HEK293 (cell line): ENCODE measurements around the gene MCU.
"Not testable (repeated sequence)": the region's sequence is repeated elsewhere in the genome, so short reads cannot be mapped to it uniquely, and the experiment has no call there.

Source experiments
- CTCF ChIA-PET: fragments of 350-600 bp; formaldehyde crosslinking; extraction: SDS; loops from one replicate; lab custom pipeline; 2021; ENCODE audit warnings: antibody characterized with exemption; lab: Yijun Ruan, JAX
- POLR2A ChIA-PET: fragments of 300-600 bp; formaldehyde crosslinking; extraction: SDS; loops from one replicate; lab custom pipeline; 2020; ENCODE audit warnings: antibody characterized with exemption, inconsistent platforms; lab: Yijun Ruan, JAX
- H3K27ac ChIP-seq: fragments of 200-500 bp; sonication (Bioruptor generic); 2 replicates; pipeline ENCODE4 v1.5.1; 2014; ENCODE audit warnings: low read depth, low read length, control low read depth, inconsistent platforms; ENCODE audit errors: extremely low read depth
- H3K36me3 ChIP-seq, 2 experiments: fragments of 200-500 bp in 1 of 2; sonication (Bioruptor generic) in 1 of 2; 1 replicate in 1 of 2; 2 replicates in 1 of 2; pipeline ENCODE4 v1.5.1; 2014 to 2017; ENCODE audit warnings: inconsistent platforms in 2 of 2, low read length in 2 of 2; ENCODE audit not compliant: control insufficient read depth in 2 of 2, insufficient read depth in 1 of 2
- H3K4me1 ChIP-seq: fragments of 200-500 bp; sonication (Bioruptor generic); 2 replicates; pipeline ENCODE4 v1.5.1; 2014; ENCODE audit warnings: mild to moderate bottlenecking, low read length, inconsistent platforms; ENCODE audit not compliant: control insufficient read depth, insufficient read depth
- H3K4me3 ChIP-seq: 2 replicates; pipeline ENCODE4 v1.5.1; 2011; ENCODE audit warnings: low read depth, mild to moderate bottlenecking, control low read depth, low read length, moderate library complexity
- H3K9me3 ChIP-seq: fragments of 200-500 bp; sonication (Bioruptor generic); 2 replicates; pipeline ENCODE4 v1.5.1; 2014; ENCODE audit warnings: low read depth, low read length, inconsistent platforms; ENCODE audit not compliant: control insufficient read depth, insufficient read depth
- HOXD13 ChIP-seq: sonication (generic); formaldehyde crosslinking; IDR thresholded peaks from 2 replicates; pipeline ENCODE4 v1.8.0; 2022; ENCODE audit warnings: missing genetic modification reagents, borderline replicate concordance
- OVOL3 ChIP-seq: fragments of 450-650 bp; formaldehyde crosslinking; IDR thresholded peaks from 2 replicates; pipeline ENCODE4 v1.5.1; 2016; ENCODE audit warnings: missing biosample characterization, missing genetic modification characterization
- TCF7L2 ChIP-seq: IDR thresholded peaks from 2 replicates; pipeline ENCODE4 v1.6.1; 2011; ENCODE audit warnings: low read depth, mild to moderate bottlenecking, inconsistent platforms, low read length, moderate library complexity, borderline replicate concordance
- ZBTB49 ChIP-seq: fragments of 450-650 bp; formaldehyde crosslinking; IDR thresholded peaks from 2 replicates; pipeline ENCODE4 v1.5.1; 2016; ENCODE audit warnings: missing biosample characterization, missing genetic modification characterization, low read depth
- ZIC2 ChIP-seq: fragments of 450-650 bp; formaldehyde crosslinking; IDR thresholded peaks from 2 replicates; pipeline ENCODE4 v1.5.1; 2016; ENCODE audit warnings: missing biosample characterization, missing genetic modification characterization
- ZNF140 ChIP-seq: fragments of 450-650 bp; formaldehyde crosslinking; IDR thresholded peaks from 2 replicates; pipeline ENCODE4 v1.5.1; 2016; ENCODE audit warnings: missing biosample characterization, missing genetic modification characterization
- ZNF146 ChIP-seq: fragments of 450-650 bp; formaldehyde crosslinking; IDR thresholded peaks from 2 replicates; pipeline ENCODE4 v1.5.1; 2016; ENCODE audit warnings: missing biosample characterization, missing genetic modification characterization
- ZNF155 ChIP-seq: fragments of 450-650 bp; formaldehyde crosslinking; IDR thresholded peaks from 2 replicates; pipeline ENCODE4 v1.5.1; 2016; ENCODE audit warnings: missing biosample characterization, missing genetic modification characterization
- ZNF19 ChIP-seq: fragments of 450-650 bp; formaldehyde crosslinking; IDR thresholded peaks from 2 replicates; pipeline ENCODE4; 2016; ENCODE audit warnings: missing biosample characterization, missing genetic modification characterization, low read depth
- ZNF37A ChIP-seq: fragments of 450-650 bp; IDR thresholded peaks from 2 replicates; pipeline ENCODE4 v1.5.1; 2018; ENCODE audit warnings: missing biosample characterization, missing genetic modification characterization
- ZNF416 ChIP-seq: fragments of 450-650 bp; formaldehyde crosslinking; IDR thresholded peaks from 2 replicates; pipeline ENCODE4 v1.5.1; 2016; ENCODE audit warnings: missing biosample characterization, missing genetic modification characterization
- ZNF580 ChIP-seq: fragments of 450-650 bp; formaldehyde crosslinking; IDR thresholded peaks from 2 replicates; pipeline ENCODE4 v1.5.1; 2016; ENCODE audit warnings: missing biosample characterization, missing genetic modification characterization
- ZNF624 ChIP-seq: fragments of 450-650 bp; formaldehyde crosslinking; IDR thresholded peaks from 2 replicates; pipeline ENCODE4 v1.5.1; 2017; ENCODE audit warnings: missing biosample characterization, missing genetic modification characterization
- ZNF747 ChIP-seq: fragments of 450-650 bp; formaldehyde crosslinking; IDR thresholded peaks from 2 replicates; pipeline ENCODE4 v1.5.1; 2016; ENCODE audit warnings: missing biosample characterization, missing genetic modification characterization
- ZSCAN4 ChIP-seq: fragments of 450-650 bp; formaldehyde crosslinking; IDR thresholded peaks from 2 replicates; pipeline ENCODE4 v1.5.1; 2017; ENCODE audit warnings: missing biosample characterization, missing genetic modification characterization
- TF ChIP-seq, protein P1 (sequence below): fragments of 450-650 bp; formaldehyde crosslinking; IDR thresholded peaks from 2 replicates; pipeline ENCODE4 v1.5.1; 2017; ENCODE audit warnings: missing biosample characterization, missing genetic modification characterization

The MCU gene

GRCh38 chr10:72673280-72673679 lies 18.7 kb upstream of the MCU start:
- H3K4me1 ChIP-seq: no peaks in the 10 kb centered on the region
- H3K36me3 ChIP-seq: no peaks in the 10 kb centered on the region
- TF ChIP-seq ZNF155 (tag by site-specific recombination): no peak
- TF ChIP-seq, protein P1, sequence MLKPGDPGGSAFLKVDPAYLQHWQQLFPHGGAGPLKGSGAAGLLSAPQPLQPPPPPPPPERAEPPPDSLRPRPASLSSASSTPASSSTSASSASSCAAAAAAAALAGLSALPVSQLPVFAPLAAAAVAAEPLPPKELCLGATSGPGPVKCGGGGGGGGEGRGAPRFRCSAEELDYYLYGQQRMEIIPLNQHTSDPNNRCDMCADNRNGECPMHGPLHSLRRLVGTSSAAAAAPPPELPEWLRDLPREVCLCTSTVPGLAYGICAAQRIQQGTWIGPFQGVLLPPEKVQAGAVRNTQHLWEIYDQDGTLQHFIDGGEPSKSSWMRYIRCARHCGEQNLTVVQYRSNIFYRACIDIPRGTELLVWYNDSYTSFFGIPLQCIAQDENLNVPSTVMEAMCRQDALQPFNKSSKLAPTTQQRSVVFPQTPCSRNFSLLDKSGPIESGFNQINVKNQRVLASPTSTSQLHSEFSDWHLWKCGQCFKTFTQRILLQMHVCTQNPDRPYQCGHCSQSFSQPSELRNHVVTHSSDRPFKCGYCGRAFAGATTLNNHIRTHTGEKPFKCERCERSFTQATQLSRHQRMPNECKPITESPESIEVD: 0 out of 2 replicates have a peak, but pooled peaks have one; percentile 21
- no peak for TF ChIP-seq ZNF140 (tag by site-specific recombination)
- TF ChIP-seq ZNF19: no peak
- no peaks in the 10 kb centered on the region for H3K9me3 ChIP-seq
- ChIA-PET POLR2A (no interaction called here), CTCF (no interaction called here)
- no peak overlapping the region for H3K4me3 ChIP-seq
- H3K27ac ChIP-seq: no peak overlapping the region

DNA sequence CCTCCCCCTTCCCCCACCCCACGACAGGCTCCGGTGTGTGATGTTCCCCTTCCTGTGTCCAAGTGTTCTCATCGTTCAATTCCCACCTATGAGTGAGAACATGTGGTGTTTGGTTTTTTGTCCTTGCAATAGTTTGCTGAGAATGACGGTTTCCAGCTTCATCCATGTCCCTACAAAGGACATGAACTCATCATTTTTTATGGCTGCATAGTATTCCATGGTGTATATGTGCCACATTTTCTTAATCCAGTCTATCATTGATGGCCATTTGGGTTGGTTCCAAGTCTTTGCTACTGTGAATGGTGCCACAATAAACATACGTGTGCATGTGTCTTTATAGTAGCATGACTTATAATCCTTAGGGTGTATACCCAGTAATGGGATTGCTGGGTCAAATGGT lies 17.8 kb upstream of the MCU start:
- POLR2A ChIA-PET, H3K9me3 ChIP-seq, H3K36me3 ChIP-seq, CTCF ChIA-PET, H3K27ac ChIP-seq, H3K4me3 ChIP-seq, H3K4me1 ChIP-seq: not testable (repeated sequence)
- TF ChIP-seq ZNF580 (tag by site-specific recombination): peak; percentile 52
- peak; percentile 96 for TF ChIP-seq ZNF146

- no peaks in the 10 kb centered on the region for H3K9me3 ChIP-seq
- ChIA-PET POLR2A (no interaction called here), CTCF (interaction anchor here (0.8 kb wide), 1 partner anchor 10 kb away, joined by 3 read pairs; no protein-coding TSS in a partner anchor)
- H3K27ac ChIP-seq: no peak overlapping the region
- no peaks in the 10 kb centered on the region for H3K4me1 ChIP-seq
- H3K4me3 ChIP-seq: no peak overlapping the region
- H3K36me3 ChIP-seq: no peaks in the 10 kb centered on the region
- TF ChIP-seq TCF7L2 (no peak), ZBTB49 (no peak), ZIC2 (tag by site-specific recombination) (no peak), ZNF624 (tag by site-specific recombination) (no peak), ZNF37A (tag by site-specific recombination) (no peak), ZNF580 (tag by site-specific recombination) (no peak), ZNF416 (tag by site-specific recombination) (no peak), ZNF747 (tag by site-specific recombination) (no peak), OVOL3 (tag by site-specific recombination) (no peak), ZSCAN4 (tag by site-specific recombination) (no peak), HOXD13 (CRISPR knock-in tag) (no peak)
Measured at GRCh38 chr10:72679838-72680241, 12.1 kb upstream of the MCU start.
